Measurements from ENCODE around the gene ZNF787.

The ZNF787 gene

DNA sequence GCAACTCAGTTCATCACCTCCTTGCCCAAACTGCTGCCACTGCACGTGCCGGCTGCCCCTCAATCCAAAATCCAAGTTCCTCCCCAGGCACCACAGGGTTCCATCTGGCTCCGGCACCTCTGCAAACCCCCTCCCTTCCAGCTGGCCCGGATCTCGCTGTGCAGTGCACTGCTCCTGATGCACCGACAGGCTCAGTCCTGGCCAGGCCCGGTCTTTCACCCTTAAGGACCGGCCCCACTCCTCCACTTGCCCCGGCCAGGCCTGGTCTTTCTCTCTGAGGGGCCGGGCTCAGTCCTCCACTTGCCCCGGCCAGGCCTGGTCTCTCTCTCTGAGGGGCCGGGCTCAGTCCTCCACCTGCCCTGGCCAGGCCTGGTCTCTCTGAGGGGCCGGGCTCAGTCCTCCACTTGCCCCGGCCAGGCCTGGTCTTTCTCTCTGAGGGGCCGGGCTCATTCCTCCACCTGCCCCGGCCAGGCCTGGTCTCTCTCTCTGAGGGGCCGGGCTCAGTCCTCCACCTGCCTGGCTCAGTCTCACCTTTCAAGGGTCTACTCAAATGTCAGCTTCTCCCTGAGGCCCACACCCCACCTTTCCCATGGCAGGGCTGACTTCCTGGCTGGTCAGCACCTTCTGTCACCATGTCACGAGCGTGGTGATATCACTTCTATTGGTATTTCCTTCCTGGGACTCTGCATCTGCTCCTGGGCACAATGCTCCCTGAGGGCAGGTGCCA, 6.9 kb downstream of the ZNF787 start:
- peaks cover 100% of the 10 kb centered on the region for H3K79me2 ChIP-seq (ENCODE audit: low read length)
- H4K20me1 ChIP-seq (ENCODE audit: insufficient read depth, low read length): peaks cover 20% of the 10 kb centered on the region
- H3K4me3 ChIP-seq (ENCODE audit: low read length): no peak overlapping the region
- TF ChIP-seq EZH2phosphoT487 (IDR thresholded peaks at IDR 0.05; ENCODE audit: low read depth): no peak
- TF ChIP-seq CTCF (IDR thresholded peaks at IDR 0.05; ENCODE audit: low read depth, low read length): no peak
- peaks cover 59% of the 10 kb centered on the region for H3K4me1 ChIP-seq (ENCODE audit: low read length)
- H3K9ac ChIP-seq (ENCODE audit: low read length): no peak overlapping the region
- H3K36me3 ChIP-seq (replicated peaks; ENCODE audit: low read depth, low read length): peaks cover 16% of the 10 kb centered on the region
- peak overlapping the region; percentile 89 for H3K27ac ChIP-seq (ENCODE audit: low read length)
- H3K4me2 ChIP-seq (ENCODE audit: low read length): no peak overlapping the region
- H3K27me3 ChIP-seq (ENCODE audit: low read depth, low read length): no peaks in the 10 kb centered on the region
- no peaks in the 10 kb centered on the region for H3K9me3 ChIP-seq (ENCODE audit: insufficient read depth, low read length)
- no peak overlapping the region for H2AFZ ChIP-seq (ENCODE audit: low read depth, low read length)

DNA sequence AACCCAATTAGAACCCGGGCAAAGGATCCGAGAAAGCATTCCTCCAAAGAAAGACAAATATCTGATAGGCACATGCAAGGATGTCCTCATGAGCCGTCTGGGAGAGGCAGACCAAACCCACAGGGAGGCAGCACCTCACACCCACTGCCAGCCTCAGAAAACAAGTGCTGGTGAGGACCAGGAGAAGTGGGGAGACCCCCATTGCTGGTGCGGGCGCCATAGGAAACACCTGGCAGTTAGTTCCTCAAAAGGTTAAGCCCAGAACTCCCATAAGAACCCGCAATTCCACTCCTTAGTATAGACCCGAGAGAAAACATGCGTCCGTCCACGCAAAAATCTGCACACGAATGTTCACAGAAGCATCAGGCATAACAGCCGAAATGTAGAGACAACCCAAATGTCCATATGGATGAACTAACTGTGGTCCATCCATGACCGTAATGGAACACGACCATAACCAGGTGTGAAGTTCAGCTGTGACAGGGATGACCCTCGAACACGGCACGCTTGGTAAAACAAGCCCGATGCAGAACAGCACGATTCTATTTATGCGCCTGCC, 7.9 kb downstream of the ZNF787 start:
- Histone ChIP-seq H3K36me3 (replicated peaks; ENCODE audit: low read depth, low read length) (peaks cover 17% of the 10 kb centered on the region), H3K4me2 (ENCODE audit: low read length) (peak overlapping the region; percentile 96), H3K9me3 (ENCODE audit: insufficient read depth, low read length) (no peaks in the 10 kb centered on the region), H3K4me3 (ENCODE audit: low read length) (peak overlapping the region; percentile 74), H3K9ac (ENCODE audit: low read length) (peak overlapping the region; percentile 67), H3K4me1 (ENCODE audit: low read length) (peaks cover 54% of the 10 kb centered on the region), H3K27me3 (ENCODE audit: low read depth, low read length) (no peaks in the 10 kb centered on the region), H3K27ac (ENCODE audit: low read length) (peak overlapping the region; percentile 89), H2AFZ (ENCODE audit: low read depth, low read length) (no peak overlapping the region), H4K20me1 (ENCODE audit: insufficient read depth, low read length) (peaks cover 30% of the 10 kb centered on the region), H3K79me2 (ENCODE audit: low read length) (peaks cover 100% of the 10 kb centered on the region)
- no peak for TF ChIP-seq EZH2phosphoT487 (IDR thresholded peaks at IDR 0.05; ENCODE audit: low read depth)
- TF ChIP-seq CTCF (IDR thresholded peaks at IDR 0.05; ENCODE audit: low read depth, low read length): no peak

DNA sequence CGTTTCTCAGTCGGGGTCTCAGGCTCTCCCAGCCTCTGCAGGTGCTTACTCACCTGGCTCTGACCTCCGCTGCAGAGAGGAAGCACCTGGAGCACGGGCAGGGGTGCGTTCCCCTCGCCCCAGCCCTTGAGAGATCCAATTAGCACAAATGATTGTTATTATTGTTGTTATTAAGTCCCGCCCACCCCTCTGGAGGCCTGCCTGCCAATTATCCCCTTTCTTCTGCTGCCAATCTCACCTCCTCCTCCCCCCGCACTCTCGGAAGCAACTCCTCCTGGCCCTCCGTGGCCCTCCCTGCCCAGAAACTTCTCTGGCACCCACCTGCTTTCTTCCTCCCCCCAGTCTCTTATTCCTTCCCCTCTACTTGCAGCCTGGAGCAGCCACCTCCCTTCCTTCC, 8.8 kb downstream of the ZNF787 start:
- peak overlapping the region; percentile 74 for H3K4me3 ChIP-seq (ENCODE audit: low read length)
- peak overlapping the region; percentile 96 for H3K4me2 ChIP-seq (ENCODE audit: low read length)
- H3K9ac ChIP-seq (ENCODE audit: low read length): peak overlapping the region; percentile 67
- peaks cover 54% of the 10 kb centered on the region for H3K4me1 ChIP-seq (ENCODE audit: low read length)
- no peak overlapping the region for H2AFZ ChIP-seq (ENCODE audit: low read depth, low read length)
- H3K27ac ChIP-seq (ENCODE audit: low read length): peak overlapping the region; percentile 89
- TF ChIP-seq CTCF (IDR thresholded peaks at IDR 0.05; ENCODE audit: low read depth, low read length) (no peak), EZH2phosphoT487 (IDR thresholded peaks at IDR 0.05; ENCODE audit: low read depth) (no peak)
- H3K9me3 ChIP-seq (ENCODE audit: insufficient read depth, low read length): no peaks in the 10 kb centered on the region
- H3K27me3 ChIP-seq (ENCODE audit: low read depth, low read length): no peaks in the 10 kb centered on the region
- peaks cover 23% of the 10 kb centered on the region for H4K20me1 ChIP-seq (ENCODE audit: insufficient read depth, low read length)
- H3K79me2 ChIP-seq (ENCODE audit: low read length): peaks cover 100% of the 10 kb centered on the region
- H3K36me3 ChIP-seq (replicated peaks; ENCODE audit: low read depth, low read length): peaks cover 12% of the 10 kb centered on the region

DNA sequence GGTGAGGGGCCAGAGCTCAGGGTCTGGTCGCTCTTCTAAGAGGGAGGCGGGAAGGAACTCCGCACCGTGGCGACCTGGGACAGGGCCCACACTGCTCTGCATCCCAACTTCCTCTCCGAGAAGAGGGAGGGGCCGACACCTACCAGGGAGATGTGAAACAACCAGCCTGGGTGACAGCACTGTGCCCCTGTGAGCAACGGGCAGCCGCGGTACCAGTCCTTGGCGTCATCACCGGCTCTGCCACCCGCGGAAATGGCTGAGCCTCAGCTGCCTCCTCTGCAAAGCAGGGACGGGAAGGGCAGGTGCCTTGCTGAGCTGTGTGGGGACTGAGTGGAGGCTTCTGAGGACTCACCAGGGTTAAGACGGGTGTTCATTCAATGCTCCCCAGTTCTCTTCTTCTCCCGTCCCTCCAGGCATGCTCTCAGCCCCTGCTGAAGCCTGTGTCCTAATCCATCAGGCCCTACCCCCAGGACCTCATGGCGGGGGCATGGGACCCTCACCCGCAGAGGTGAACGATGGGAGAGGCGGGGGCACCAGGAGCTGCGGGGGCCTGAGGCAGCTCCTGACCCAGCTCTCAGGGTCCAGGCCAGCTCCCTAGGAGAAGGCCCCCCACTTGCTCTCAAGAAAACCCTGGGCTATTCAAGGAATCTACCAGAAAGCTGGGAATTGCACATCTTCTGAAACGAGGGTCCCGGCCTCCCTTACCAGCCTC, 9.3 kb downstream of the ZNF787 start:
- Histone ChIP-seq H4K20me1 (ENCODE audit: insufficient read depth, low read length) (peaks cover 25% of the 10 kb centered on the region), H3K4me1 (ENCODE audit: low read length) (peaks cover 53% of the 10 kb centered on the region), H3K27me3 (ENCODE audit: low read depth, low read length) (no peaks in the 10 kb centered on the region), H3K9me3 (ENCODE audit: insufficient read depth, low read length) (no peaks in the 10 kb centered on the region), H2AFZ (ENCODE audit: low read depth, low read length) (no peak overlapping the region), H3K4me3 (ENCODE audit: low read length) (peak overlapping the region; percentile 74), H3K79me2 (ENCODE audit: low read length) (peaks cover 100% of the 10 kb centered on the region), H3K27ac (ENCODE audit: low read length) (peak overlapping the region; percentile 89), H3K4me2 (ENCODE audit: low read length) (peak overlapping the region; percentile 96), H3K36me3 (replicated peaks; ENCODE audit: low read depth, low read length) (peaks cover 15% of the 10 kb centered on the region), H3K9ac (ENCODE audit: low read length) (peak overlapping the region; percentile 89)
- no peak for TF ChIP-seq CTCF (IDR thresholded peaks at IDR 0.05; ENCODE audit: low read depth, low read length)

Measured in OCI-LY3 (cell line).